Chondrocyte (in vitro differentiated cells): ENCODE data around the gene TNIK. TPM values are rescaled to one million over a fixed set of nuclear protein-coding genes. Genes with fewer than 3 reads are reported as not detected.
A peak's percentile ranks its signal among the peaks of the same experiment; 100 is the strongest.

Experiments
- DNase-seq: peaks from one replicate; pipeline ENCODE4 v3.0.0; 2021; ENCODE audit warnings: mixed read lengths, low spot score
- H3K27ac Mint-ChIP-seq: one replicate; pipeline ENCODE4 v1.8.0; 2021; ENCODE audit warnings: mild to moderate bottlenecking, moderate library complexity, mixed read lengths; ENCODE audit not compliant: unreplicated experiment
- H3K27me3 Mint-ChIP-seq: 2 replicates; pipeline ENCODE4 v1.8.0; 2021; ENCODE audit warnings: low read depth, mixed read lengths
- H3K36me3 Mint-ChIP-seq: 2 replicates; pipeline ENCODE4 v1.8.0; 2021; ENCODE audit warnings: low read depth, mixed read lengths
- H3K4me1 Mint-ChIP-seq: 2 replicates; pipeline ENCODE4 v1.8.0; 2021; ENCODE audit warnings: low read depth, mild to moderate bottlenecking, mixed read lengths
- H3K4me3 Mint-ChIP-seq: one replicate; pipeline ENCODE4 v1.8.0; 2021; ENCODE audit warnings: mild to moderate bottlenecking, moderate library complexity, mixed read lengths; ENCODE audit not compliant: unreplicated experiment
- H3K9me3 Mint-ChIP-seq: 2 replicates; pipeline ENCODE4 v1.8.0; 2021; ENCODE audit warnings: low read depth, mixed read lengths
- total RNA-seq: library from RNA; stranded (reverse); gene quantifications from 3 replicates; pipeline ENCODE4 v1.2.1, GENCODE V29; 2021
- TF ChIP-seq, protein P1 (sequence below): fragments of 200-600 bp; sonication (generic); IDR thresholded peaks from 2 replicates; pipeline ENCODE4 v1.5.0; 2021; ENCODE audit warnings: antibody characterized with exemption, mild to moderate bottlenecking, moderate library complexity

TNIK gene
- total RNA-seq, 1 donor from 2014 or later: 17.5 TPM

DNA sequence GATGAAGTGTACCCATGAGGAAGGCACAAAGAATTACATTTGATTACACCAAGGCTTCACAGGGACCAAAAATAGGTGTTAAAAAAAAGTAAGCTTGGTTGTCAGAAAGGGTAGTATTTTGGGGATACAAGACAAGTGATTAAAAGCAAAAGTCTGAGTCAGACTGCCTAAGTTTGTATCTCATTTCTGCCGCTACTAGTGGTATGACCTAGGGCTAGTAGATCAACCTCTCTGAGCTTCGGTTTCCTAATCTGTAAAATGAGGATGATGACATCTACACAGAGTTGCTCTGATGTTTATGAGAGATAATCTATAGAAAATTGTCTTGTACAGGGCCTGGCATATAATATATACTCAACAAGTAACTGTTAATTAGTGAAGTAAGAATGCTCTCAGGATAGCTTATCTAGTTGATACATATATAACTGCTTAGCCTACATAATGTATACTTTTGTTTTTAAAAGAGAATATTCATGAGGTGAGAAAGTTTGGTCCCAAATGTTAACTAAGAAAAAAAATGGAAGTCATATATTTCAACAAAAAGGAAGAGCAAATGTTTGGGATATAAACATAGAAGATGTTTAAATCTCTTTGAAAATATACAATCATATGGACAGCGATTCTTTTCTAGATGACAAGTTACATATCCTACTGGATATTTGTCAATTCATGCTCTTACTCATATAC lies 270.7 kb downstream of the TNIK start:
- DNase-seq: no peak
- Mint-ChIP-seq H3K4me1 (peaks cover 54% of the 10 kb centered on the region), H3K27me3 (no peaks in the 10 kb centered on the region), H3K27ac (no peak overlapping the region), H3K36me3 (peaks cover 6% of the 10 kb centered on the region), H3K9me3 (no peaks in the 10 kb centered on the region), H3K4me3 (no peak overlapping the region)
- TF ChIP-seq, protein P1, sequence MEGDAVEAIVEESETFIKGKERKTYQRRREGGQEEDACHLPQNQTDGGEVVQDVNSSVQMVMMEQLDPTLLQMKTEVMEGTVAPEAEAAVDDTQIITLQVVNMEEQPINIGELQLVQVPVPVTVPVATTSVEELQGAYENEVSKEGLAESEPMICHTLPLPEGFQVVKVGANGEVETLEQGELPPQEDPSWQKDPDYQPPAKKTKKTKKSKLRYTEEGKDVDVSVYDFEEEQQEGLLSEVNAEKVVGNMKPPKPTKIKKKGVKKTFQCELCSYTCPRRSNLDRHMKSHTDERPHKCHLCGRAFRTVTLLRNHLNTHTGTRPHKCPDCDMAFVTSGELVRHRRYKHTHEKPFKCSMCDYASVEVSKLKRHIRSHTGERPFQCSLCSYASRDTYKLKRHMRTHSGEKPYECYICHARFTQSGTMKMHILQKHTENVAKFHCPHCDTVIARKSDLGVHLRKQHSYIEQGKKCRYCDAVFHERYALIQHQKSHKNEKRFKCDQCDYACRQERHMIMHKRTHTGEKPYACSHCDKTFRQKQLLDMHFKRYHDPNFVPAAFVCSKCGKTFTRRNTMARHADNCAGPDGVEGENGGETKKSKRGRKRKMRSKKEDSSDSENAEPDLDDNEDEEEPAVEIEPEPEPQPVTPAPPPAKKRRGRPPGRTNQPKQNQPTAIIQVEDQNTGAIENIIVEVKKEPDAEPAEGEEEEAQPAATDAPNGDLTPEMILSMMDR: no peak

DNA sequence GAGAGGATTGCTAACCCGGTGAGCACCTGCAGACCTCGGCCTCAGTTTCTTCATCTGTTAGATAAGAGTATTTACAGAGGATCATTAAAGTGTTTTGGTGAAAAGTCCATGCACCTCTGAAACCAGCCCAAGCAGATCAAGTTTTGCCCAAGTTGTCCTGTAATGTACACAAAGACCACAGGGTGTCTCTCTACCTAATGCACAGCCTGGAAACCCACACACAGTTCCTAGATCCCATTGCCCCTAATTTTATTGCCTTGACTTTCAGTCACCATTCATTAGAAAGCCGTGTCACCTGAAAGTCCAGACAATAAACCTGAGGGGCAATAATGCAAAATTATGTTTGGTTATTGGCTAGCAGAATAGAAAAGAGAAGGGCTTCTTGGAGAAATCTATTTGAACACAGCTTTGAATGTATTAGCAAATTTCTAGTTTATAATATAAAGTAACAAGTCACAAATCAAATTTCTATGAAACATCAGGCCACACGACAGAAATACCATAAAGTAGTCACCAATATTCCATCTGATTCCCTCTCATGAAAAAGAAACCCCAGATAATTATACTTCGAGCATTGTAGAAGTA lies 272.4 kb downstream of the TNIK start:
- Mint-ChIP-seq H3K4me1 (peaks cover 51% of the 10 kb centered on the region), H3K9me3 (no peaks in the 10 kb centered on the region), H3K4me3 (no peak overlapping the region), H3K27ac (no peak overlapping the region), H3K27me3 (no peaks in the 10 kb centered on the region), H3K36me3 (peaks cover 6% of the 10 kb centered on the region)
- DNase-seq: no peak
- TF ChIP-seq, protein P1: peak; percentile 87

DNA sequence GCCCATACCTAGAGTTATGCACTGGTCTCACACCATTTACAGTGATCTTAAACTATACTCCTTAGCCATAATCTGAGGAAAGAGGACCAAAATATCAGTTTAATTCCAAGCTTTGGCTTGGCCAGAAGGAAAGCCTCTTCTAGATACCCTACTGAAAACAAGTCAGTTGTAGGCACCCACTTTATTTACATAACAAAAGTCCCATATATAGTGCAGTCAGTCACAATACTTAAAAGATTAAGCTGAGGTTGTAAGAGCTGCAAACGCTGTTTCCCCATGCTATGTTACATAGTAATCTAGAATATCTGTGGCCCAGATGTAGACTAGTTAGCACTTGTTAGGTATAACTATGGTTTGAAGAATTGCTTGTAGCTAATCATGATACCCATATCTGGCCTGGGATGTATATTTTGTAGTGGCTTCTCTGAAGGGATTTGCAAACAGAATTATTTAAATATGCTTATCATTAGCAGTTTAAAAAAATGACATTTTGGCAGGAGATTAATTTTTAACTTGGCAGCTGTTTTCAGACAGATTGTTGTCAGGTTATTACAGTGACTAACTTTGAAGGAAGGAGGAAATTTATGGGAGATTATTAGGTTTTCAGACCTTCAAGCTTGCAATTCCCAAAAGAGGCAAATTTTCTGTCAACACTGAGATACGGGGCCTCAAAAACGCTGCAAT lies 273.2 kb downstream of the TNIK start:
- Mint-ChIP-seq H3K27ac (no peak overlapping the region), H3K27me3 (no peaks in the 10 kb centered on the region)

DNA sequence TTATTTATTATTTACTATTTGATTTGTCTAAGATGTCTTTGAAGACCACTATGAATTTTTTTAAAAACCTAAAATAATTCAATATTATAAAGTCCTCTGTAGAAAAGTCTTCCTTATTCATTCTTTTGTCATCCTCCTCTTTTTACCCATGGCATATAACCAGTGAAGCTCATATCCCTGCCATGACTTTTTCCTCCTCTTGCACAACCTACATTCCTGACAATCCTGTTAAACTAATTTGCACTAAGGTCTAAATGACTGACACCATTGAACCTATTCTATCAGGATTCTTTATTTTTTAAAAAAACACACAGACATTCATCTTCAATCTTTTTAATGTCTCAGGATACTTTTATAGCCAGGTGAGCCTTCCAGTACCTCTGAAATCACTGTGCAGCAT lies 273.8 kb downstream of the TNIK start:
- no peak for DNase-seq
- no peaks in the 10 kb centered on the region for H3K27me3 Mint-ChIP-seq
- peaks cover 6% of the 10 kb centered on the region for H3K36me3 Mint-ChIP-seq
- H3K4me3 Mint-ChIP-seq: no peak overlapping the region
- no peaks in the 10 kb centered on the region for H3K9me3 Mint-ChIP-seq
- H3K4me1 Mint-ChIP-seq: peaks cover 40% of the 10 kb centered on the region
- TF ChIP-seq, protein P1: no peak
- no peak overlapping the region for H3K27ac Mint-ChIP-seq

More for the DNA sequence above, 273.2 kb downstream of the TNIK start:
- Mint-ChIP-seq H3K4me1 (peaks cover 42% of the 10 kb centered on the region), H3K36me3 (peaks cover 6% of the 10 kb centered on the region), H3K4me3 (no peak overlapping the region), H3K9me3 (no peaks in the 10 kb centered on the region)
- TF ChIP-seq, protein P1: no peak
- DNase-seq: no peak

DNA sequence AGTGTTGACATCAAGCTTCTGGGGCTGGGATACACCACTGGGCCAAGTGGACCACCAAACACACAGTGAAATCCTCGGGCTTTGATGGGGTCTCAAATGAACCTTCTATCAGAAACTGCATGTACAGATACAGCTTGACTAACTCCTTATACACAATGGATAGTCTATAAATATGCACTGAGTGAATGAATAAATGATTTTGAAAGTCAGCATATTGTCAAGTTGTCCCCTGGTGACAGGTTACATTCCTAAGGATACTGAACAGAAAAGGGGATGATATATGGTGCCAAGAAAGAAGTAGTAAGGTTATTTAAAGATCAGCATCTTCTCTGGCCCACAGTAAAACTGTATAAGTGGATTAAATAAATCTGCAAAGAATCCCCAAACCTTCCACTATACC lies 274.2 kb downstream of the TNIK start:
- Mint-ChIP-seq H3K4me1 (peaks cover 40% of the 10 kb centered on the region), H3K9me3 (no peaks in the 10 kb centered on the region), H3K4me3 (no peak overlapping the region), H3K27me3 (no peaks in the 10 kb centered on the region), H3K27ac (no peak overlapping the region), H3K36me3 (peaks cover 6% of the 10 kb centered on the region)
- TF ChIP-seq, protein P1: no peak
- DNase-seq: no peak
